Muscle of arm (tissue), 12 donors: ENCODE results near the gene TAS1R2. TPM values are rescaled to one million over a fixed set of nuclear protein-coding genes. Genes with fewer than 3 reads are reported as not detected.
"Not testable (repeated sequence)": the region's sequence is repeated elsewhere in the genome, so short reads cannot be mapped to it uniquely, and the experiment has no call there.

Experiments used
- DNase-seq: peaks from one replicate; pipeline ENCODE4 v3.0.0-alpha.2; 2013
- polyA plus RNA-seq, 12 donors: library from polyadenylated mRNA; unstranded; fragments of 120-200 nt; gene quantifications; one replicate each; pipeline ENCODE4 v1.2.1, GENCODE V29; 2013; ENCODE audit not compliant: insufficient read length in 12 of 12

Gene TAS1R2
- polyA plus RNA-seq, 12 donors = not detected

DNA sequence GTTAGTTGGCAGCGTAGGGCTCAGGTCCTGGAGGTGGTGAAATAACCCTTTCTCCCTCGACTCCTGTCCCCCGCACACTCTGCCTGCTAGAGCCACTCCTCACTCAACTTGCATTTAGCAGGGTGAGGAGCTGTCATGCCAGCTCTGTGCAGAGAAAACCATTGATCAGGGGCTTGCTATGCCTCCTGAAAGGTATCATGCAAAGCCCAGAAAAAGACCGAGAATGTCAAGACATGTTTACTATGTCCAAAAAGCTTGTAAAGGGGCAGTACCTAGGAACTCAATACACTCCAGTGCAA is 24.9 kb upstream of the TAS1R2 start:
- DNase-seq = no peak

DNA sequence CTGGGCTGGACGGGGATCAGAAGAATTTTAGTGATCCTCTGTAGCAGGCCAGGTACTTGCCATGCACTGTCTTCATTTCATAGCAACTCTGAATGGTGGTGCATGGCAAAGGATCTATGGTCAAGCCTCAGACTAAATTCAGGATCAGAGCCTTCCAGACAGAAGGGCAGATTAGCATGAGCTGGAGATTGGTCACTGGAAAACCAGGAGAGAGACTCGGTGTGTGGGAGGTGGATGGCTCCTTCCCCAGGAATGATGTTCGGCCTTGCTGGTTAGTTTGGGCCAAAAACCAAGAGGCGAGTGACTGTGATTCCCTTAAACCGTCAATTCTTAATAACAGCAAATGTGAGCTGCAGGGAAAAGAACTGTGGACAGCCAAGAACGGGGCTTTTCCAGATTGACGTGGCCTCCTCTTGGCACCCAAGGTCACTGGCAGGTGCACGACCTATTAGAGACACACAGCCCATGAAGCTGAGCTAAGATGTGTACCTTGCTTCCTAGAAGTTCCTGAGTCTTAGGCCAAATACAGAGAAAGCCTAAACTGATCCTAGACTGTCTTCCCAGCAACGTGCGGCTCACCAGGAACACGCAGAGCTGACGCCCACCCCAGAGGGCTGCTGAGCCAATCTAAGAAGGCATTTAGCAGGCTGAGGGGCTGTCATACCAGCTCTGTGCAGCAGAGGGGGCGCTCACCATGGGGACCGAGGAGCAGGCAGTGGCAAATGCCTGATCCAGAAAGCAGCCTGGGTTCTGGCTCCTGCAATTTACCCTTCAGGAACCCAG is 24.4 kb upstream of the TAS1R2 start:
- DNase-seq = peak; percentile 61

DNA sequence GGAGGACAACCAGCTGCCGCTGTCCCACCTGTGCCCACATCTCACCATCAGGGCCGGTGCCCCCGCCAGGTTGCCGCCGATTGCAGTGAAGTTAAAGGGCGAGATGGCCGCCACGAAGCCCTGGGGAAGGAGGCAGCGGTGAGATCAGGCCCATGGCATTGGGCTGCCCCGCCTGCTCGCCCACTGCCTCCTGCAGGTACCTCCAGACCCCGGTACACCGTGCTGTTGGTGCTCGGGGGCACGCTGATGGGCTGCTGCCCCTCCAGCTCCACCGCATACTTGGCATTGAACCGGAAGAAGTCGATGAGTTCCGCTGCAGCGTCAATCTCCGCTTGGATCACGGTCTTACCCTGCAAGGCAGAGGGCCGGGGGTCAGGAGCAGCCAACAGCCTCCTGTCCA is 23.6 kb upstream of the TAS1R2 start:
- no peak for DNase-seq

DNA sequence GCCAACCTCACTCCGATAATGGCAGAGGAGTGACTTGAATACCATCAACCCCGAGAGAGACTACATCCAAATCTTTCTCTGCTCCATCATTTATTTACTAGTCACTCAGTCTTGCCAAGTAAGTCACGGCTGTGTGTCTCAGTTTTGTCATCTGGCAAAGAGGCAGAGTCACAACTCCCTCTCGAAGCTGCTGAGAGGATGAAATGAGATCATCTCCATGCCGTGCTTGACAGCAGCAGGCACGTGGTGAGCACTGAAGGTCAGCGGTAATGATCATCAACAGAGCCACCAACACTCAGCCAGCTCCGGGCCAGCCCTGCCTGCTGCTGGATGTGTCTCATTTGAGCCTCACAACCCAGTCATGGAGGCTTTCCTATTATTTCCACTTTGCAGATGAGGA is 23.0 kb upstream of the TAS1R2 start:
- no peak for DNase-seq

DNA sequence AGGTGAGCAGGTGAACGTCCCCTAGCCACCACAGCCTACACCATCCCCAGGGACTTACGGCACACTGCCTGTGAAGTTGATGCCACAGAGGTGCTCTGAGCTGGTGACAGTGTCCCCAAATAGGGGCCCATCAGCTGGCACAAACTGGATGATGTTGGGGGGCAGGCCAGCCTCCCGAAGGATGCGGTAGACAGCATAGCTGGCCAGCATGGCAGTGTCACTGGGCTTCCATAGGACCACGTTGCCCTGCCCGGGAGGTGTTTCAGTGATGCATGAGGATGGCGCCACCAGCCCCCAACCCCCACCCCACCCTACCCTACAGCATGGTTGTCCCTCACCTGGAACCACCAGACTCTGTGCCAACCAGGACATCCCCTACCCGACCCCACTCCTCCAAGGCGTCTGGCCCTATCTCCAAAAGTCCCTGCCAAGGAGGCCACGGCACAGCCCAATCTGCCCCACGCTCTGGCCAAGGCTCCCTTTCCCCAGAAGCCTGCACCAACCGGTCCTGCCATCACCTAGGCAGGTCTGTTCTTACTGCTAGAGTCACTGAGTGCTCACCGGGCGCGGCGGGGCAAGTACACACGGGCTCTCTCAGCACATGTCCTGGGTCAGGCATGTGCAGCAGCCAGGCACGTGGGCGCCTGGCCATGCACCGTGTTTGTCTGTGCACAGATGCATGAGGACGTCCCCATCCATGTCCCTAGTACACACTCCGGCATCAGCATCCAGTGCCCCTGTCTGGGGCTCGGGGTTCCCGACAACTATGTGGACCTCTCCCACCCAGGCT is 22.4 kb upstream of the TAS1R2 start:
- DNase-seq = no peak

DNA sequence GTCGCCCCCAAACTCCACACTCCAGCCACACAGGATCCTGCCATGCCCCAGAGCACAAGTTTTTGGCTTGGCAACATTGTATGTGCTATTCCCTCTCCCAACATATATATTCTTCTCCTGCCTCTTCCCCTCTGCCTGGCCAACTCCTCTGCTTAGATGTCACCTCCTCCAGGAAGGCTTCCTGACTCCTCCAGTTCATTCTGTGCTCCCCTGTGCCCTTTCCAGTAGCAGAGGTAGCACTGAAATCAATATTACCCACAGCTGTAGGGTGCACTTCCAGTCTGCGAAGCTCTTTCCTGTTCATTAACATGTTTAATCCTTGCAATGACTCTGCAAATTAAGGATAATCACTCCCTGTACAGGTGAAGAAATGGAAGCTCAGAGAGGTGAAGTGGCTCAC is 21.7 kb upstream of the TAS1R2 start:
- no peak for DNase-seq

DNA sequence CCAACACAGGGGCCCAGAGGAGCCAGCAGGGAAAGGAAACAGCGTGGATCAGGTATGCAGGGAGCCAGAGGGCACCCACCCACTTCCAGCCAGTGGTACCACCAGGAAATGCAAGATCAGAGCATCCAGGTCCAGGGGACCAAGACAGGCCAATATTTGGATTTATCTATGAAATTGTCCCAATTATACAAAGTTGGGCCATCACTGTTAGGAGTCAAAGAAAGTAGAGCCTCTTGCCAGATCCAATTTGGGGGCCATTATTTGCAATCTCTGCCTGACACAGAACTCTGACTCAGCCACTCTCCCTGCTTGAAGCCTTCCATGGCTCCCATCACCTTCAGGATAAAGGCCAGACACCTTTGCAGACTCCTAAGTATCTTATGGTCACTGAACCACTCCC is 21.1 kb upstream of the TAS1R2 start:
- no peak for DNase-seq

DNA sequence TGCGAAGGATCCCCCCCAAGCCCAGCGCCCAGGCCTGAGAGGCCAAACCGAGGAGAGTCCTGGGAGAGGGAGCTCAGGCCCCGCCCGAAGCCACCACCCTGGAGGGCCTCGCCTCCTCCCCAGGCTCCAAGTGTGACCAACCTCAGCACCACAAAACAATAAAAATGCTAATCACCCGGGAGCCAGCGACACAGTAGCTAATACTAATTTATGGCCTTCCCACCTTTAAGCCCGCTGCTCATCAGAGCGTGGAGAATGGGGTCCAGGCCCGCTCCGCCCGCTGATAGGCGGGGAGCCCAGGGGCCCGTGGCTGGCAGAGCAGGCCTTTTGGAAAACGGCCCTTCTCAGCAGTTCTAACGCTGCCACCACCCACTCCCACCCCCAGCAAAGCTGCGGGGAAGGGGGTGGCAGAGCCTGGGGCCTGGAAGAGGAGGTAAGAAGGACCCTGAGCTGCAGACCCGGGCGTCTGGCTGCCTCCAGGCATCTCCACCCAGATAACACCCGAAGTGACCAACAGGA is 20.4 kb upstream of the TAS1R2 start:
- no peak for DNase-seq

DNA sequence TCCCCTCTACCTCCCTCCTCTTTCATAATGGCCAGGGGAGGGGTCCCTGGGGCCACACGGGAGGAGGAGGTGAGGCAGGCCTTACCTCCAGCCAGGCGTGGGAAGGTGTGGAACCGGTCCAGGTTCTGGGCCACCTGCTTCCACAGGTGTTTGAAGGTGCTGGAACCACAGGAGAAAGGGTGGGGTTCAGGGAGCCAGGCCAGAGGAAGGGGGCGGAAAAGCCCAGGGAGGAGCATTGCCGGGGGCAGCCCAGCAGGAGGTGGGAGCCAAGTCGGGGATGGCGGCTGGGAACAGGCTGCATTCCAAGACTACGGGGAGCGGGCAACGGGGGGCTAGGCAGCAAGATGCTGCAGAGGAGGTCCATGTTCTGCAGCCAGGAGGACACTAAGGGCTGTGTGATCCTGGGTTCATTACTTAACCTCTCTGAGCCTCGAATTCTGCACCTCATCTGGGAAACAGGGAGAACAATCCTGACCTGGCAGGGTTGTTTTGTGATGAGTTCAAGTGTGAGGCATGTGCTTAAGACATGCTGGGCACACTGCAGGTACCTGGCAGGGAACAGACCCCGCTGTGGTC is 19.8 kb upstream of the TAS1R2 start:
- DNase-seq = no peak

DNA sequence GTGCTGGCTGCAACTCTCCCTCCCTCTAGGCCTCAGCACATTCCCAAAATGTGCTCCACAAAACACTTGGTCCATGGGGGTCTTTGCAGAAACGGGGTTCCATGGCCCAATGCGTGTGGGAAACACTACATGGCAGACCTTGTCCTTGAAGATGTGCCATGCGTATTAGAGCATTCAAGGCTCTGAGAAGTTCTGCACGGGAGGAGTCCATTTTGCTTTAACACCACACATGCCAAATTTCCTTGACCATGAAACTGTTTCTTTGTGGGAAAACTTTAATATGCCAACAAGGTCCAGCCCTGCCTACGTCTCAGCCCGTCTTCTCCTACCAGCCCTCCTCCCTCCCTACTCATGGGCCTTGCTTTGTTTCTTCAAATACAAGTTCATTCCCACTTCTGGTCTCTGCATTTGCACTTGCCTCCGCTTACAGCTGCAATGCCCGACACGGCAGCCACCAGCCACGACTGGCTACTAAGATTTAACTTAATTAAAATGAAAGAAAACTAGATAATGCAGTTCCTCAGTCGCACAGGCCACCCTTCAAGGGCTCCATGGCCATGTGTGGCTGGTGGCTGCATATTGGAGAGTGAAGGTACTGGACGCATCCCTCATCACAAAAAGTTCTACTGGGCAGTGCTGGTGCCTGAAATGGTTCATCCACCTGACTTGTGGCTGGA is 19.2 kb upstream of the TAS1R2 start:
- no peak for DNase-seq

DNA sequence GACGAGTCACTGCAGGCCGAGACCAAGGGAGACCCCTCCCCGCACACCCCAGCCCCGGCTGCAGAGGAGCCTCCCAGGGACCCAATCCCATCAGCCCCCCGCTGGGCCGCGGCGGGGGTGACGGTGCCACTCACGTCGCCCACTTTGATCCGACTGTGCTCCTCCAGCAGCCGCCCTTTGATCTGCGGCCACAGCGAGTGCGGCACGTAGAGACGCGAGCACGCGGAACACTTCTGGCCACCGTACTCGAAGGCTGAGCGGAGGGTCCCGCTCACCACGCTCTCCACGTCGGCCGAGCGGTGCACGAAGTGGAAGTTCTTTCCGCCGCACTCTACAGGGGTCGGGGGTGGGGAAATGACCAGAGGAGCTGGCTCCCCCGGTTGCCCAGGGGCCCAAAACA is 17.8 kb upstream of the TAS1R2 start:
- no peak for DNase-seq

DNA sequence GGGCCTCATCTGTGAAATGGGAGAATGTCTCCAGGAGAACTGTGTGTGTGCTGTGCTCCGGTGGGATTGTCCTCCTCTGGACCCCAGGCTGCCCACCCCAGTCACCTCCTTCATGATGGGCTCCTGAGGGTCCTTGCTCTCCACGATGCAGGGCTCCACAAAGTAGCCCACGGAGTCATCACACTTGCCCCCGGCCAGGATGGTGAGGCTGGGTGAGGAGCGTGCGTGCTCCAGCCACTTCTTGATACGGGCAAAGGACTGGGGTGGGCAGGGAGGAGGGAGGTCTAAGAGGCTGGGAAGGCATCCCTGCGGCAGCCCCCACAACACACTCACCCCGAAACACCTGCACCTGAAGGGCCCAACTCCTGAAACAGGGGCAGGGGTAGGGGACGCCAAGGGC is 16.8 kb upstream of the TAS1R2 start:
- no peak for DNase-seq

DNA sequence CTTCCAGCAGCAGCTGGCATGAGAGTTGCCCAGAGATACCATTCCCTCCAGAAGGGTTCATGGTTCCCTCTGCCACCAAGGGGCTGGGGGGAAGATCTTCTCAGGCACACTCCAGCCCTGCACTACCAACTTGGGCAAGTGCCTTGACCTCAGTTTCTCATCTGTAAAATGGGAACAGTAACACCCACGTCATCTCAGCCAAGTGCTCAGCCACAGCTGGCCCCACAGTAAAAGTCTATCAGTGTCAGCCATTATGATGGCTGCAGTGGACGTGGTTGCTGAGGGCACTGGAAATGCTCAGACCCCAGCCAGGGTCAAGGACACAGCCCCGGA is 16.3 kb upstream of the TAS1R2 start:
- DNase-seq = no peak

DNA sequence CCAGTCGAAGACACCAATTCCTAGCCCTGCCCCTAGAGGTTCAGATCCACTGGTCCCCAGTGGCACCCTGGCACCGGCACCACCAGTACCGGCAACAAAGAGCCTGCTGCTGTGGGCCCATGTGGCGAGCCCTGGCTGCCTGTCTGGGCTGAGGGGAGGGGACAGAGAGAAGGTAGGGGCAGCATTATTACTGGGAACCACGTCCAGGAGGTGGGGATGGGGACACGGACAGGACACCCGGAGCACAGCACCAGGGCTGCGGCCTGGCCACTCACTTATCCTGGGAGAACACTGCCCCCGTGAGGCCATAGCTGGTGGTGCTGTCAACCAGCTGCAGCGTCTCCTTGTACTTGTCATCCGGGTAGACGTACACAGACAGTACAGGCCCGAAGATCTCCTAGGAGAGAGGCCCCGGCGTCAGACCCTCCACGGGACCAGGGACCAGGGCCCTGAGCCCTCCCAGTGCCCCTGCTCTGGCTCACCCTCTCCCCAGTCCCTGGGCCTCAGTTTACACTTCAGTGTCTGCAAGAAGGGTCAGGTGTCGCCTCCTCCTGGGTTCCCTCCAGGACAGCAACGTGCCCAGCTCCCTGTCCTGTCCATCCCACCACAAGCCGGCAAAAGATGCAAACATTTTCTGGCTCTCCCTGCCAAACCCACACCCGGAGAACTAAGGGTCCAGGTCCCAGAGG is 15.8 kb upstream of the TAS1R2 start:
- DNase-seq = peak; percentile 86

DNA sequence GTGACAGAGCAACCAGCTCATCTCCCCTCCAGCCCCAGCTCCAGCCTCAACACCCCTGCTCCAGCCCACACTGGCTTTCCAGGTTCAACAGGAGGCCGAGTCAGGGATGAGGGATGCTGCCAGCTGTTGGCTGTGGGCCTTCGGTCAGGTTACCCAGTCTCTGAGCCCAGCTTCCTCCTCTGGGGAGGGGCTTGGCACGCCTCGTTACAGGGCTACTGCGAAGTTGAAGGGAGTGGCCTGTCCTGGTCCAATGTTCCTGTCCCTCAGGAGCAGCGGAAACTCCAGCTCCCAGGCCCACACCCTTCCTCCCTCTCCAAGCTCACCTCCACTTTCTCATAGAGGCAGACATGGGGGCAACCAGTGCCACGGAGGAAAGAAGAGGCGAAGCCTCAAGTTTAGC is 15.1 kb upstream of the TAS1R2 start:
- no peak for DNase-seq

DNA sequence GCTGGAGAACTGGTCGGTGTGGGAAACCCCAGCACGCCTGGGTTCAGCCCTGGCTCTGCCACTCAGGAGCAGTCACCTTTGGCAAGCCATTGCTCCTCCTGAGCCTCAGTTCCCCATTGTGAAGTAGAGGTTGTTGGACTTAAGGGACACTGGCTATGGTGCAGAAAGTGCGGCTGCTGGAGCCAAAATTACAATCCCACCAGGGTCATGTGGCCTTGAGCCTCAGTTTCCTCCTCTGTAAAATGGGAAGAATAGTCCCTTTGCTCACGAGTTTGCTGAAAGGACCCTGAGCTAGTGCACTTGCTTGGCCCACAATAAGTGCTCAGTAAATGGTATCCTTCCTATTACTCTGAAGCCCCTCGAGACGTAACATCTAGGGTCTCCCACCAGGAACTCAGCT is 14.6 kb upstream of the TAS1R2 start:
- DNase-seq = no peak

DNA sequence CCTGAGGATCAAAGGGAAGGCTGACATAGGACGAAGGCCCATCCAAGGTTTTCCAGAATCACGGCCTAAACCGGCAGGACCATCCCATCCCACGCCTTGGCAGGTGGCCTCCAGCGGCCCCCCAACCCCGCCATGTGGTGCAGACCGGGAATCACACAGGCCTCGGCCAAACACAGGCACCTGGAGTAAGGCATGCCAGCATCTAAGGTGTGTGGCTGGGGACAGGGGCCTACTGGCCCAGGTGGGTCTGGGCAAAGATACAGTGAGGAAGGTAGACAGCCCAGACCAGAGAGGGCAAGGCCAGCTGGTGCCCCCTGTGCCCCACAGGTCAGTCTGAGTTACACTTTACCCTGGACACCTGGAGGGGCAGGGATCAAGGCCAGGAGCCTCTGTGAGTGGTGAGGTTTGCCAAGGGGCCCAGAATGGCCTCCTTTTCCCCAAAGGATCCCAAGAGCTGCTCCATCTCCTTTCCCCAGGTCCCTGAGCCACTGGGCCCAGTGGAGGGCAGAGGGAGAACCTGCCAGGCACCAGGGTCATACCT is 12.7 kb upstream of the TAS1R2 start:
- no peak for DNase-seq

DNA sequence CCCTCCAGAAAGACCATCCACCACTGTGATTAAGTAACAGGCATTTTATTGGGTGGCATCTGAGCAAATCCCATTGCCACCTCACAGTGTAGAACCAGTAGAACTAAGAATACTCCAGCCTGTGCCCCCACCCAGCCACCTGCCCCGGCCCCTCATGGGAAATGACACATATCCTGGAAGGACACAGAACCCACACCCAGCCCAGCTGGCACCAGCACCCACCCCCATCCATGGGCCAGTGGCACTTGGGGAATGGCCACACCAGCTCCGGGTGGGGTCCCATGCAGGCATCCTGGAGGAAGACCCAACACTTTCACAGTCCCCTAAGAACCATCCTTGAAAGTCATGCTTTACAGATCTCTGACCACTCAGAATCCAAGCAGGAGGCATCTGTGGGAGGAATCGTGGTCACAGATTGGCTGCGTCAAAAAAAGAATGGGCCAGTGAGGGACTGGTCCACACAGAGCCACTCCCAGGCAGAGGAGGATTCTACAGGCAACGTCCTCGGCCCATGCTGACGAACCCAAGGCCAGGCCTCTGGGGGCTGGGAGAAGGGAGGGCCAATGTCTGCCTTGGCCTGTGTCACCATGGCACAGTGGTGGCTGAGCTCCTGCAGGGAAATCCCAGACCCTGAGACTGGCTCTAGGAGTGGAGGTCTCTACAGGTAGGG is 12.1 kb upstream of the TAS1R2 start:
- DNase-seq = no peak

DNA sequence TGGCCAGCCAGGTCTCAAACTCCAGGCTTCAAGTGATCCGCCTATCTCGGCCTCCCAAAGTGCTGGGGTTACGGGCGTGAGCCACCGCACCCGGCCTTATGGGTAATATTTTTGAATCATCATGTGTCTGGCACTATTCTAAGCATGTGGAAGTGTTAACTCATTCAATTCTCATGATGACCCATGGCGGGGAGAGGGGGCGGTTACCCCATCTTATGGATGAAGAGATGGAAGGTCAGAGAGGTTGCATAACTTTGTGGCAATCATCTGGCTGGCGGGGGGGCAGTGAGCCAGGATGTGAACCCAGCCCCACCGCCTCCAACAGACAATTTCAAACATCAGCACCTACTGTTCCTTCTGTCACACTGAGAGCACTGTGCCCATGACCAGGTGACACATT is 11.5 kb upstream of the TAS1R2 start:
- DNase-seq = no peak

DNA sequence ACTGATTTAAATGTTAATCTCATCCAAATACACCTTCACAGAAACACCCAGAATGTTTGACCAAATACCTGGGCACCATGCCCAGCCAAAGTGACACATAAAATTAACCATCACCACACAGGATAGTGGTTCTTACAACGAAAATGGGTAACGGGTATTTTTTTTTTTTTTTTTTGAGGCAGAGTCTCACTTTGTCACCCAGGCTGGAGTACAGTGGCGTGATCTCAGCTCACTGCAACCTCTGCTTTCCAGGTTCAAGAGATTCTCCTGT is 11.1 kb upstream of the TAS1R2 start:
- DNase-seq = not testable (repeated sequence)

DNA sequence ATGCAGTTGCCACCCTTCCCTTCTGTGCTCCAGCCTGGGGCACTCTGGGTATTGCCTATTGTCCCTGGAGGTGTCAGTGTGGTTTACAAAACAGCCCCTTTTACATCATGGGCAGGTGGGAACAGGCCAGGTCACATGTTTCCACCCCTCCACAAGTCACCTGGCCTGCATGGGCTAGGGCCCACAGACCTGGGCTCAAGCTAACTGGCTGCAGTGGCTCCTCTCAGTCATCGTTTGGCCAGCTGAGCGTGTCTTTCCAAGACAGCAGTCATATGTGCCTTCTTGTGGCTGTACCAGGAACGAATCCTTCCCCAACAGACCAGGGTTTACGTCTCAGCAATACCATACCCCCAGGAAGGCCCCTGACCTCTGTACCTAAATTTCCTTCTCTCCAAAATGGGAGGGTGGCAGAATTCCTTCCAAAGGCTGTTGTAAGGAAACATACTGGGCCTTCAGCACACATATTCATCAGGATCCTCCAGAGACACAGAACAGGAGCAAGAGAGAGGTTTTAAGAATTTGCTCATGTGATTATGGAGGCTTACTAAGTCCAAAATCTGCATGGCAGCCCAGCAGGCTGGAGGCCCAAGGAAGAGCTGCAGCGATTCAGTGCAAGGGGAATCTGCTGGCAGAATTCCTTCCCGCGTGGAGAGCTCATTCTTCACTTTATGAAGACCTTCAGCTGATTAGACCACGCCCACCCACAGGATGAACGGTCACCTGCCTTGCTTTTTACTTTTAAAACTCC is 10.6 kb upstream of the TAS1R2 start:
- no peak for DNase-seq
